ENCODE results near the gene EPG5.

DNA sequence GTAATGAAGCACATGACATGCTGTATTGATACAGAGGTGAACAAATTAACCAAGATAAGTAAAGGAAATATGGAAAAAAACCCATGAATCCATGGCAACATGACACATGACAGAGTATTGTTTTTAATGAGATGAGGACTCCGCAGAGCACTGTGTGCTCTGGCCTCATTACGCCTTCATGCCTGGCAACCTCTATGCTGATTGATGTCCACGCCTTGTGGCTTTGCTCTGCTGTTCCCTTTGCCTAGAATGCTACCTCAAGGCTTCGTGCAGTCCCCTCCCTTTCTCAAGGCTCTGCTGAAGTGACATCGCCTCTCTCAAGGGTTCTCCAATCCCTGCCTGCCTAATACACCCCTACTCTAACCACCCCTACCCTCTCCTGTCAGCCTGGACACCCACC, 133.3 kb downstream of the EPG5 start:
- TF ChIP-seq, protein P1, sequence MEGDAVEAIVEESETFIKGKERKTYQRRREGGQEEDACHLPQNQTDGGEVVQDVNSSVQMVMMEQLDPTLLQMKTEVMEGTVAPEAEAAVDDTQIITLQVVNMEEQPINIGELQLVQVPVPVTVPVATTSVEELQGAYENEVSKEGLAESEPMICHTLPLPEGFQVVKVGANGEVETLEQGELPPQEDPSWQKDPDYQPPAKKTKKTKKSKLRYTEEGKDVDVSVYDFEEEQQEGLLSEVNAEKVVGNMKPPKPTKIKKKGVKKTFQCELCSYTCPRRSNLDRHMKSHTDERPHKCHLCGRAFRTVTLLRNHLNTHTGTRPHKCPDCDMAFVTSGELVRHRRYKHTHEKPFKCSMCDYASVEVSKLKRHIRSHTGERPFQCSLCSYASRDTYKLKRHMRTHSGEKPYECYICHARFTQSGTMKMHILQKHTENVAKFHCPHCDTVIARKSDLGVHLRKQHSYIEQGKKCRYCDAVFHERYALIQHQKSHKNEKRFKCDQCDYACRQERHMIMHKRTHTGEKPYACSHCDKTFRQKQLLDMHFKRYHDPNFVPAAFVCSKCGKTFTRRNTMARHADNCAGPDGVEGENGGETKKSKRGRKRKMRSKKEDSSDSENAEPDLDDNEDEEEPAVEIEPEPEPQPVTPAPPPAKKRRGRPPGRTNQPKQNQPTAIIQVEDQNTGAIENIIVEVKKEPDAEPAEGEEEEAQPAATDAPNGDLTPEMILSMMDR (IDR thresholded peaks at IDR 0.05; ENCODE audit: poor library complexity, severe bottlenecking), result no peak
- TF ChIP-seq TAF1 (IDR thresholded peaks at IDR 0.05; ENCODE audit: low read depth) (no peak), POLR2AphosphoS5 (IDR thresholded peaks at IDR 0.05) (no peak), EZH2 (IDR thresholded peaks at IDR 0.05; ENCODE audit: borderline replicate concordance, insufficient read depth, low read length, poor library complexity, severe bottlenecking) (no peak), EP300 (conservative IDR thresholded peaks at IDR 0.05; ENCODE audit: poor library complexity, severe bottlenecking) (no peak), MXI1 (conservative IDR thresholded peaks at IDR 0.05; ENCODE audit: poor library complexity, severe bottlenecking) (no peak), SMC3 (conservative IDR thresholded peaks at IDR 0.05; ENCODE audit: poor library complexity) (no peak)
- TF ChIP-seq, protein P2, sequence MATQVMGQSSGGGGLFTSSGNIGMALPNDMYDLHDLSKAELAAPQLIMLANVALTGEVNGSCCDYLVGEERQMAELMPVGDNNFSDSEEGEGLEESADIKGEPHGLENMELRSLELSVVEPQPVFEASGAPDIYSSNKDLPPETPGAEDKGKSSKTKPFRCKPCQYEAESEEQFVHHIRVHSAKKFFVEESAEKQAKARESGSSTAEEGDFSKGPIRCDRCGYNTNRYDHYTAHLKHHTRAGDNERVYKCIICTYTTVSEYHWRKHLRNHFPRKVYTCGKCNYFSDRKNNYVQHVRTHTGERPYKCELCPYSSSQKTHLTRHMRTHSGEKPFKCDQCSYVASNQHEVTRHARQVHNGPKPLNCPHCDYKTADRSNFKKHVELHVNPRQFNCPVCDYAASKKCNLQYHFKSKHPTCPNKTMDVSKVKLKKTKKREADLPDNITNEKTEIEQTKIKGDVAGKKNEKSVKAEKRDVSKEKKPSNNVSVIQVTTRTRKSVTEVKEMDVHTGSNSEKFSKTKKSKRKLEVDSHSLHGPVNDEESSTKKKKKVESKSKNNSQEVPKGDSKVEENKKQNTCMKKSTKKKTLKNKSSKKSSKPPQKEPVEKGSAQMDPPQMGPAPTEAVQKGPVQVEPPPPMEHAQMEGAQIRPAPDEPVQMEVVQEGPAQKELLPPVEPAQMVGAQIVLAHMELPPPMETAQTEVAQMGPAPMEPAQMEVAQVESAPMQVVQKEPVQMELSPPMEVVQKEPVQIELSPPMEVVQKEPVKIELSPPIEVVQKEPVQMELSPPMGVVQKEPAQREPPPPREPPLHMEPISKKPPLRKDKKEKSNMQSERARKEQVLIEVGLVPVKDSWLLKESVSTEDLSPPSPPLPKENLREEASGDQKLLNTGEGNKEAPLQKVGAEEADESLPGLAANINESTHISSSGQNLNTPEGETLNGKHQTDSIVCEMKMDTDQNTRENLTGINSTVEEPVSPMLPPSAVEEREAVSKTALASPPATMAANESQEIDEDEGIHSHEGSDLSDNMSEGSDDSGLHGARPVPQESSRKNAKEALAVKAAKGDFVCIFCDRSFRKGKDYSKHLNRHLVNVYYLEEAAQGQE (IDR thresholded peaks at IDR 0.05; ENCODE audit: borderline replicate concordance), result no peak
